ENCODE results near the gene OSBPL10. TPM values are rescaled to one million over a fixed set of nuclear protein-coding genes. Genes with fewer than 3 reads are reported as not detected.

OSBPL10 gene
- total RNA-seq, 1 experiment from 2014 or later, result 172 TPM

DNA sequence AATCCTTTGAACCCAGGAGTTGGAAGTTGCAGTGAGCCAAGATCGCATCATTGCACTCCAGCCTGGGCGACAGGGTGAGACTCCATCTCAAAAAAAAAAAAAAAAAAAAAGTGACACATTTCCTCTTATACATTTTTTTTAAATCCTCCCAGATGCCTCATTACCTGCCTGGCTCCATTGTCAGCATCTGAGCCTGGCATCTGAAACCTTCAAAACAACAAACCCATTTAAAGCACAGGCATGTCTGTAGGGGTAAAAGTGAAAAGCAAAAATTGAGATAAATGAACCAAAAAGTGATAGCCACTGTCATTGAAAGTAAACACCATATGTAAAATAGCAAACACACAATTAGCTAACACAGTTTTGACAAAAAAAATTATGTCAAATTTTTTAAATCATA is 38.6 kb downstream of the OSBPL10 start:
- no peak overlapping the region for H3K27ac Mint-ChIP-seq (ENCODE audit: low read depth, unreplicated experiment)
- BruUV-seq (replicated peaks), result no TSS peak
- TF ChIP-seq, protein P1, sequence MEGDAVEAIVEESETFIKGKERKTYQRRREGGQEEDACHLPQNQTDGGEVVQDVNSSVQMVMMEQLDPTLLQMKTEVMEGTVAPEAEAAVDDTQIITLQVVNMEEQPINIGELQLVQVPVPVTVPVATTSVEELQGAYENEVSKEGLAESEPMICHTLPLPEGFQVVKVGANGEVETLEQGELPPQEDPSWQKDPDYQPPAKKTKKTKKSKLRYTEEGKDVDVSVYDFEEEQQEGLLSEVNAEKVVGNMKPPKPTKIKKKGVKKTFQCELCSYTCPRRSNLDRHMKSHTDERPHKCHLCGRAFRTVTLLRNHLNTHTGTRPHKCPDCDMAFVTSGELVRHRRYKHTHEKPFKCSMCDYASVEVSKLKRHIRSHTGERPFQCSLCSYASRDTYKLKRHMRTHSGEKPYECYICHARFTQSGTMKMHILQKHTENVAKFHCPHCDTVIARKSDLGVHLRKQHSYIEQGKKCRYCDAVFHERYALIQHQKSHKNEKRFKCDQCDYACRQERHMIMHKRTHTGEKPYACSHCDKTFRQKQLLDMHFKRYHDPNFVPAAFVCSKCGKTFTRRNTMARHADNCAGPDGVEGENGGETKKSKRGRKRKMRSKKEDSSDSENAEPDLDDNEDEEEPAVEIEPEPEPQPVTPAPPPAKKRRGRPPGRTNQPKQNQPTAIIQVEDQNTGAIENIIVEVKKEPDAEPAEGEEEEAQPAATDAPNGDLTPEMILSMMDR (IDR thresholded peaks at IDR 0.05; ENCODE audit: unreplicated experiment), result no peak
- ChIA-PET CTCF (interaction anchor here (0.6 to 0.7 kb wide), 2 partner anchors 75 to 1068 kb away, joined by 3 read pairs; no protein-coding TSS in a partner anchor), POLR2A (interaction anchor here (0.8 to 3.2 kb wide), 5 partner anchors 10 to 36 kb away, joined by 3 to 8 read pairs (median 3); no protein-coding TSS in a partner anchor)
- H3K4me1 Mint-ChIP-seq (ENCODE audit: insufficient read depth, unreplicated experiment), result peaks cover 19% of the 10 kb centered on the region
- H3K36me3 Mint-ChIP-seq (ENCODE audit: insufficient read depth, unreplicated experiment), result peaks cover 7% of the 10 kb centered on the region
- intact Hi-C loops (cut with micrococcal nuclease), result no loop called here
- H3K27me3 Mint-ChIP-seq (ENCODE audit: insufficient read depth, unreplicated experiment), result no peaks in the 10 kb centered on the region
- H3K4me3 Mint-ChIP-seq (ENCODE audit: unreplicated experiment), result no peak overlapping the region
- DNase-seq (ENCODE audit: unreplicated experiment), result no peak
- no peaks in the 10 kb centered on the region for H3K9me3 Mint-ChIP-seq (ENCODE audit: unreplicated experiment)

DNA sequence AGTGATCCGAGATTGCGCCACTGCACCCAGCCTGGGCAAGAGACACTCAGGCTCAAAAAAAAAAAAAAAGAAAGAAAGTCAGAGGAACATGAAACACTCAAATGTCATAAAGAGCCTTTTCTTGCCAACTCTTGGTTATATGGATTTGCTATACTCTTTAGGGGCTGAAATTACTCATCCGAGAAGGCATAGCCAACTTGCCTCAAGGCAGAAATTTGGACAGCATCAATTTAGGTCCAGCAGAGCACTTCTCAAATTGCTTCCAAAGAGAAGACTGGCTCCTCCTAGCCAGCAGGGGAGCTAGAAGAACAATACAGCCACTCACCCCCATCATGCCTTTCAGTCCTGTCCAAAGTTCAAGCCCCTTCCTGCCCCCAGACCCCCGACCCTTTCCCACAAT is 43.8 kb downstream of the OSBPL10 start:
- TF ChIP-seq, protein P1 (IDR thresholded peaks at IDR 0.05; ENCODE audit: unreplicated experiment), result no peak
- Mint-ChIP-seq H3K4me1 (ENCODE audit: insufficient read depth, unreplicated experiment) (peaks cover 16% of the 10 kb centered on the region), H3K4me3 (ENCODE audit: unreplicated experiment) (no peak overlapping the region), H3K9me3 (ENCODE audit: unreplicated experiment) (no peaks in the 10 kb centered on the region), H3K36me3 (ENCODE audit: insufficient read depth, unreplicated experiment) (peaks cover 7% of the 10 kb centered on the region), H3K27me3 (ENCODE audit: insufficient read depth, unreplicated experiment) (no peaks in the 10 kb centered on the region), H3K27ac (ENCODE audit: low read depth, unreplicated experiment) (no peak overlapping the region)
- peak; percentile 94 for DNase-seq (ENCODE audit: unreplicated experiment)
- intact Hi-C loops (cut with micrococcal nuclease), result no loop called here
- CTCF ChIA-PET, result no interaction called here
- no TSS peak for BruUV-seq (replicated peaks)
- POLR2A ChIA-PET, result interaction anchor here (0.9 to 2.4 kb wide), 4 partner anchors 10 to 46 kb away, joined by 3 to 7 read pairs (median 4); partner anchors contain the start of genes OSBPL10 and ZNF860

DNA sequence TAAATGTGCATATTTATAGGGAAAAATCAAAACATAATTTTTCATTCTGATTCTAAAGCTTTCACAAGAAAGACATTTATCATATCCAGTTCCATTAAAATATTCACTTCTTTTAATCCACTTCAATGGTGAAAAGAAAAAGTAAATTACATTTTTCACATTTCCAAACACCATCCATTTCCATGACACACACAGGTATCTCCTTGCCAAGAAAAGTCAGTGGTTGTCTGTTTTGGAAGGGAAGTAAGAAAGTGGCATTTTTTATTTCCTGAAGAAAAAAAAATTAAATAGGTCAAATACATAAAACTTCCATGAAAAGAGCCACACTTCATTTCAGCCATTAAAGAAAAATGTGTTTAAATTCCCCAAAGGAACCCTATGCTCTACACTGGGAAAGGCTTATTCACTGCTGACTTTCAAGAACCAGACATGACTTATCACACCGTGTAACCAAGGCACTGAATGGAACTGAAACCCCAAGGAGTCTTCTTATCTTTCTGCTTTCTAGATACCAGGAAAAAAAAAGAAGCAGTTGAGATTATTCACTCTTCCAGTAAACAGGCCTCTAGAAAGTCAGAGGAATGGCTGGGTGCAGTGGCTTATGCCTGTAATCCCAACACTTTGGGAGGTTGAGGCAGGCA is 44.5 kb downstream of the OSBPL10 start:
- intact Hi-C loops (cut with micrococcal nuclease), result no loop called here
- ChIA-PET POLR2A (interaction anchor here (0.9 to 1.4 kb wide), 4 partner anchors 19 to 45 kb away, joined by 3 to 4 read pairs (median 4); partner anchors contain the start of genes OSBPL10 and ZNF860), CTCF (no interaction called here)
- BruUV-seq (replicated peaks), result no TSS peak
- no peak overlapping the region for H3K4me3 Mint-ChIP-seq (ENCODE audit: unreplicated experiment)
- peaks cover 7% of the 10 kb centered on the region for H3K36me3 Mint-ChIP-seq (ENCODE audit: insufficient read depth, unreplicated experiment)
- H3K4me1 Mint-ChIP-seq (ENCODE audit: insufficient read depth, unreplicated experiment), result peaks cover 16% of the 10 kb centered on the region
- TF ChIP-seq, protein P1 (IDR thresholded peaks at IDR 0.05; ENCODE audit: unreplicated experiment), result no peak
- H3K27ac Mint-ChIP-seq (ENCODE audit: low read depth, unreplicated experiment), result no peak overlapping the region
- no peak for DNase-seq (ENCODE audit: unreplicated experiment)
- H3K27me3 Mint-ChIP-seq (ENCODE audit: insufficient read depth, unreplicated experiment), result no peaks in the 10 kb centered on the region
- H3K9me3 Mint-ChIP-seq (ENCODE audit: unreplicated experiment), result no peaks in the 10 kb centered on the region

DNA sequence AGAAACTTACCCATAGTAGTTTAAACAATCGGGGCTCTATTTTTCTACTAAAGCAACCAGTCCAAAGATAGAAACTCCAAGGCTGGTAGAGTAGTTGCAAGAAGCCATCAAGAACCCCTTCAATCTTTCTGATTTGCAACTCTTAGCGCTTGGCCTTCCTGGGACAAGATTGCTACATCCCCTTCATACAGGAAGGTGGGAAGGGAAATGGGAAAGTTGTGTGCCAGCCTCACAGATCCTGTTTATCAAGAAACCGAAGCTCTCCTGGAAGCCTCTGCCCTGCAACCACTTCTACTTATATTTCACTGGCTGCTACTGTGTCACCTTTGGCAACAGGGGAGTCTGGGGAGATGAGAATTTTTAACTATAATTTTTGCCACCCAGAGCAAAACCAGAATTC is 46.2 kb downstream of the OSBPL10 start:
- peak; percentile 31 for DNase-seq (ENCODE audit: unreplicated experiment)
- Mint-ChIP-seq H3K36me3 (ENCODE audit: insufficient read depth, unreplicated experiment) (no peaks in the 10 kb centered on the region), H3K27ac (ENCODE audit: low read depth, unreplicated experiment) (no peak overlapping the region), H3K9me3 (ENCODE audit: unreplicated experiment) (no peaks in the 10 kb centered on the region), H3K4me1 (ENCODE audit: insufficient read depth, unreplicated experiment) (peaks cover 21% of the 10 kb centered on the region), H3K27me3 (ENCODE audit: insufficient read depth, unreplicated experiment) (no peaks in the 10 kb centered on the region), H3K4me3 (ENCODE audit: unreplicated experiment) (no peak overlapping the region)
- ChIA-PET CTCF (interaction anchor here (0.7 kb wide), 1 partner anchor 10 kb away, joined by 3 read pairs; no protein-coding TSS in a partner anchor), POLR2A (interaction anchor here (0.8 kb wide), 1 partner anchor 55 kb away, joined by 4 read pairs; no protein-coding TSS in a partner anchor)
- TF ChIP-seq, protein P1 (IDR thresholded peaks at IDR 0.05; ENCODE audit: unreplicated experiment), result no peak
- BruUV-seq (replicated peaks), result no TSS peak
- intact Hi-C loops (cut with micrococcal nuclease), result no loop called here

Measured in MCF 10A (cell line).